Esophagus muscularis mucosa (tissue), 4 donors: Measurements from ENCODE around the gene PCDHGA3.

Source experiments
- CTCF ChIP-seq, 3 experiments: fragments of 200-600 bp in 2 of 3; fragments of 450-650 bp in 1 of 3; sonication (generic) in 2 of 3; IDR thresholded peaks; one replicate each; pipeline ENCODE4 v1.5.1; 2017 to 2019; ENCODE audit warnings: antibody characterized with exemption in 3 of 3, mild to moderate bottlenecking in 2 of 3, moderate library complexity in 1 of 3
- EP300 ChIP-seq: sonication (generic); formaldehyde crosslinking; IDR thresholded peaks from one replicate; pipeline ENCODE4 v1.6.1; 2017; ENCODE audit warnings: antibody characterized with exemption
- POLR2A ChIP-seq: fragments of 450-650 bp; IDR thresholded peaks from one replicate; pipeline ENCODE4 v1.6.1; 2017; ENCODE audit warnings: antibody characterized with exemption, moderate library complexity, mild to moderate bottlenecking, low read depth
- POLR2AphosphoS5 ChIP-seq, 2 donors: sonication (generic); formaldehyde crosslinking; IDR thresholded peaks; one replicate each; pipeline ENCODE4 v1.6.1; 2017; ENCODE audit warnings: antibody characterized with exemption in 2 of 2

DNA sequence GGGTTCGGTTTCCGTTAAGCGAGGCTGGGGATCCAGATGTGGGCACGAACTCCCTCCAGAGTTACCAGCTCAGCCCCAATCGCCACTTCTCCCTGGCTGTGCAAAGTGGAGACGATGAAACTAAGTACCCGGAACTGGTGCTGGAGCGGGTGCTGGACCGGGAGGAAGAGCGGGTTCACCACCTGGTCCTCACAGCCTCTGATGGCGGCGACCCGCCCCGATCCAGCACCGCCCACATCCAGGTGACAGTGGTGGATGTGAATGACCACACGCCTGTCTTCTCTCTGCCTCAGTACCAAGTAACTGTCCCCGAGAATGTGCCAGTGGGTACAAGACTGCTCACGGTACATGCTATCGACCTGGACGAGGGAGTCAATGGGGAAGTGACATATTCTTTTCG is 39.7 kb downstream of the PCDHGA3 start:
- TF ChIP-seq POLR2AphosphoS5 (IDR thresholded peaks at IDR 0.05) (no peak), CTCF (IDR thresholded peaks at IDR 0.05) (no peak), EP300 (no peak), POLR2A (no peak)
